Activated CD4-positive, alpha-beta memory T cell treated with anti-CD3 and anti-CD28 coated beads for 36 hours (primary cell): ENCODE data around the gene TUBA8. TPM values are rescaled to one million over a fixed set of nuclear protein-coding genes. Genes with fewer than 3 reads are reported as not detected.
"Not testable (repeated sequence)": the region's sequence is repeated elsewhere in the genome, so short reads cannot be mapped to it uniquely, and the experiment has no call there.

Experiments used
- CTCF ChIA-PET: fragments of 350-600 bp; sonication (Branson Sonifier 250); formaldehyde crosslinking; loops from one replicate; lab custom pipeline; 2021; ENCODE audit warnings: antibody characterized with exemption, inconsistent platforms; lab: Charles Lee
- POLR2A ChIA-PET: fragments of 350-600 bp; sonication (Branson Sonifier 250); formaldehyde crosslinking; loops from one replicate; lab custom pipeline; 2021; ENCODE audit warnings: antibody characterized with exemption; lab: Charles Lee
- DNase-seq: peaks from one replicate; pipeline ENCODE4 v3.0.0-alpha.2; 2020
- H3K27ac Mint-ChIP-seq: one replicate; pipeline ENCODE4 v1.8.0; 2021; ENCODE audit warnings: mixed read lengths
- H3K27me3 Mint-ChIP-seq: one replicate; pipeline ENCODE4 v1.8.0; 2021; ENCODE audit warnings: mixed read lengths
- H3K36me3 Mint-ChIP-seq: one replicate; pipeline ENCODE4 v1.8.0; 2021; ENCODE audit warnings: mixed read lengths
- H3K4me1 Mint-ChIP-seq: one replicate; pipeline ENCODE4 v1.8.0; 2021; ENCODE audit warnings: low read depth, mixed read lengths
- H3K4me3 Mint-ChIP-seq: one replicate; pipeline ENCODE4 v1.8.0; 2021; ENCODE audit warnings: mild to moderate bottlenecking, mixed read lengths
- H3K9me3 Mint-ChIP-seq: one replicate; pipeline ENCODE4 v1.8.0; 2021; ENCODE audit warnings: mixed read lengths
- intact Hi-C: fragments of 100-400 bp; cut with micrococcal nuclease; formaldehyde crosslinking; loops from one replicate; pipeline ENCODE4 v1.15.1; 2023
- total RNA-seq, 2 experiments: library from RNA; stranded (reverse); gene quantifications; one replicate each; pipeline ENCODE4 v1.2.3, GENCODE V29; 2021

TUBA8 gene
- total RNA-seq, 2 experiments from 2014 or later, result 3.3 to 4.3 TPM

DNA sequence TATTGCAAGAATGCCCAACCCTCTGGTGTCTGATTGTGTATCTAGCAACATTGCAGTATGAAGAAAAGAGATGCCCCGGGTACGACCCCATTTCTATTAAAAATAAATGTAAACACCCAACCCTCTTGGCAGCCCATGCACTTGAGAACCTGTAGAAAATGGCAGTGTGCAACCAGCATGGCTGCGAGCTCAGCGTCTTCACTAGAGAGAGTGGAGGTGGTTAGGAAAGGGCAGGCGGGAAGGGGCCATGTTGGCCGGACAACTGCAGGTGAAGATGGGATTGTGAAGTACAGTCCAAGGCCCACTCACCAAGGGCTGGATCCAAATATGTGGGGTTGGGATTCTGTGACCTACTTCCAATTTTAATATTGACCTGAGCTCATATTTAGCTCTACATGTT lies 16.9 kb upstream of the TUBA8 start:
- intact Hi-C loops, result no loop called here
- POLR2A ChIA-PET, result interaction anchor here (1.8 kb wide), 1 partner anchor 16 kb away, joined by 7 read pairs; the partner anchor contains the start of gene PEX26
- CTCF ChIA-PET, result interaction anchor here (0.8 kb wide), 1 partner anchor 21 kb away, joined by 3 read pairs; no protein-coding TSS in a partner anchor
- no peaks in the 10 kb centered on the region for H3K27me3 Mint-ChIP-seq
- DNase-seq, result no peak
- no peak overlapping the region for H3K4me3 Mint-ChIP-seq
- peaks cover 40% of the 10 kb centered on the region for H3K36me3 Mint-ChIP-seq
- peaks cover 42% of the 10 kb centered on the region for H3K4me1 Mint-ChIP-seq
- H3K27ac Mint-ChIP-seq, result no peak overlapping the region
- H3K9me3 Mint-ChIP-seq, result peaks cover 2% of the 10 kb centered on the region

DNA sequence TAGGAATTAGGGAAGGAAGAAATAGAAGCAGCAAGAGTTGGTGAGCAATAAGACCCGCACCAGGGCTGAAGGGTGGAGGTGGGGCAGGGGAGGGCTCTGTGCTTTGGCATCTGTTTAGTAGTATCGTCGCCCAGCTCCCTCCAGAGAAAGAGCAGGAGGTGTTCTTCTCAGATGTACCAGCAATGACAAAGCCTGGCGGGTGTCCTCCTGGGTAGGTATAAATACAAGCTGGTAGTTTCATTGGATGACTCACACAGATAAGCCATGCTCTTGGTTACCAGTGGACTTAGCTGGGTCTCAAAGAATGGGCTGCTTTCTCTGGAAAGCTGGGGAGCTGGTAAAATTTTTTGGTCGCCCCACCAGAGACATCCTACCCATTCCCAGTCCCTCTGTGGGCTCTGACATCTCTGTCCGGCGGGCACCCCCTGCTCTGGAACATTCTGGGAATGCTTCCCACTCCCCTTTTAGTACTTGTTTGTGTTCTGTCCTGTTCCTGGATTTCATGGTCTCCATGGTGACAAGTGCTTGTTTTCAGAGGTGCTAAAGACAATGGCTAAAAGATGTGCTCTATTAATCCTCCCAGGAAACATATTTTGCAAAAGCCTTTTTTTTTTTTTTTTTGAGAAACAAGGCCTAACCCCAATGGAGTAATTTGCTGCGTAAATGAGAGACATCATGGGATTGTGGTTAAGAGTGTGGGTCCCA lies 15.4 kb upstream of the TUBA8 start:
- intact Hi-C loops, result no loop called here
- no peak overlapping the region for H3K27ac Mint-ChIP-seq
- H3K4me1 Mint-ChIP-seq, result peaks cover 34% of the 10 kb centered on the region
- POLR2A ChIA-PET, result interaction anchor here (0.9 to 1.8 kb wide), 3 partner anchors 11 to 18 kb away, joined by 3 to 7 read pairs (median 5); partner anchors contain the start of gene PEX26
- CTCF ChIA-PET, result interaction anchor here (0.6 to 1.1 kb wide), 3 partner anchors 12 to 353 kb away, joined by 3 to 4 read pairs (median 3); partner anchors contain the start of gene PEX26
- H3K36me3 Mint-ChIP-seq, result peaks cover 40% of the 10 kb centered on the region
- peaks cover 2% of the 10 kb centered on the region for H3K9me3 Mint-ChIP-seq
- peak; percentile 38 for DNase-seq
- no peak overlapping the region for H3K4me3 Mint-ChIP-seq
- no peaks in the 10 kb centered on the region for H3K27me3 Mint-ChIP-seq

- H3K27ac Mint-ChIP-seq, result peak overlapping the region; percentile 16
- no peaks in the 10 kb centered on the region for H3K27me3 Mint-ChIP-seq
- ChIA-PET POLR2A (interaction anchor here (1.1 kb wide), 1 partner anchor 10 kb away, joined by 3 read pairs; no protein-coding TSS in a partner anchor), CTCF (no interaction called here)
- DNase-seq, result peak; percentile 56
- intact Hi-C loops, result loop anchor here (1.0 kb wide), 1 partner anchor 9 kb away; no protein-coding TSS in a partner anchor
- H3K4me1 Mint-ChIP-seq, result peaks cover 24% of the 10 kb centered on the region
- H3K9me3 Mint-ChIP-seq, result peaks cover 2% of the 10 kb centered on the region
- peaks cover 48% of the 10 kb centered on the region for H3K36me3 Mint-ChIP-seq
- H3K4me3 Mint-ChIP-seq, result no peak overlapping the region
These were observed 13.8 kb upstream of the TUBA8 start for GRCh38 chr22:18096823-18097222.

DNA sequence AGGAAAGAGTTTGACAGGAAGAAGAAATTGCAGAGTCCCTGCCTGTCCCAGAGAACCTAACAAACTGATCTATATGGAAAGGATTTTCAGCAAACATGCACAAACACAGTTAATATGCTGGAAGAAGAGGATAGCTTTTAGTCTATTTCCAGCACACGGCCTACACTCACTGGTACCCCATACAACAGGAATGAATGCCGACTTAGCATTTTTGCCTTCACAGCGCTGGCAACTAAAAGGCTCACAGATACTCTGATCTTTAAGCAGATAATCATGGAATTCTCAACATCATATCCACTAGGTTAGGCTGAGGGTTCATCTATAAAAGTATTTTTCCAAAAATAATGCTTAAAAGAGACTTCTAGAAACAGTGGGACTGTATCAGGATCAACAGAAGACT lies 9.8 kb upstream of the TUBA8 start:
- Mint-ChIP-seq H3K36me3 (peaks cover 57% of the 10 kb centered on the region), H3K4me3 (no peak overlapping the region), H3K27ac (no peak overlapping the region), H3K9me3 (peaks cover 16% of the 10 kb centered on the region), H3K4me1 (peaks cover 41% of the 10 kb centered on the region), H3K27me3 (no peaks in the 10 kb centered on the region)
- intact Hi-C loops, result no loop called here
- ChIA-PET CTCF (interaction anchor here (1.7 kb wide), 1 partner anchor 10 kb away, joined by 4 read pairs; the partner anchor contains the start of gene TUBA8), POLR2A (no interaction called here)
- no peak for DNase-seq

GRCh38 chr22:18101536-18101935 lies 9.1 kb upstream of the TUBA8 start:
- H3K4me3 Mint-ChIP-seq, result no peak overlapping the region
- H3K9me3 Mint-ChIP-seq, result peaks cover 21% of the 10 kb centered on the region
- H3K36me3 Mint-ChIP-seq, result peaks cover 57% of the 10 kb centered on the region
- no peak overlapping the region for H3K27ac Mint-ChIP-seq
- ChIA-PET CTCF (no interaction called here), POLR2A (no interaction called here)
- no peak for DNase-seq
- intact Hi-C loops, result no loop called here
- H3K27me3 Mint-ChIP-seq, result no peaks in the 10 kb centered on the region
- H3K4me1 Mint-ChIP-seq, result peaks cover 40% of the 10 kb centered on the region

- H3K36me3 Mint-ChIP-seq, result peaks cover 64% of the 10 kb centered on the region
- no peak overlapping the region for H3K4me3 Mint-ChIP-seq
- peaks cover 48% of the 10 kb centered on the region for H3K4me1 Mint-ChIP-seq
- H3K27me3 Mint-ChIP-seq, result peaks cover 6% of the 10 kb centered on the region
- peaks cover 38% of the 10 kb centered on the region for H3K9me3 Mint-ChIP-seq
- CTCF ChIA-PET, result interaction anchor here (1.3 kb wide), 1 partner anchor 27 kb away, joined by 5 read pairs; no protein-coding TSS in a partner anchor
- POLR2A ChIA-PET, result interaction anchor here (0.6 kb wide), 1 partner anchor 868 kb away, joined by 3 read pairs; no protein-coding TSS in a partner anchor
- intact Hi-C loops, result no loop called here
- DNase-seq, result peak; percentile 43
- peak overlapping the region; percentile 63 for H3K27ac Mint-ChIP-seq
These were observed 6.9 kb upstream of the TUBA8 start for GRCh38 chr22:18103527-18104269.

DNA sequence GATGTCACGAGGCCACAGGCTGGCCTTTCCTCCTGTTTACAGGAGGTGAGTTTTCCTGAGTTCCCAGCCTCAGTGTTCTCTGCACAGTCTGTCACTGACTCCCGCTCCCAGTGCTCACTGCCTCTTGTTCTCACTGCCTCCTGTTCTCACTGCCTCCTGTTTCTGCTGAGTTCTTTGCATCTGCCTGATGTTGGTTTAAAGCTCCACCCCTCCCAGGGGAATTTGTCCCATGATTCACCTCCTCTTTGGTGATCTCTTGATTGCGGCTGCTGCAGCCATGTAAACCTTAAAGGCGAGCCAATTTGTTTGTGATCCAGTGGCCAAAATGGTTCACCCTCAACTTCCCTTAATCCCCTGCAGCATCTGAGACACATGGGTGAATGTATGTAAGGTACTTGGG lies 6.0 kb upstream of the TUBA8 start:
- POLR2A ChIA-PET, result no interaction called here
- peaks cover 51% of the 10 kb centered on the region for H3K4me1 Mint-ChIP-seq

GRCh38 chr22:18105981-18106380 lies 4.6 kb upstream of the TUBA8 start:
- CTCF ChIA-PET, result interaction anchor here (0.7 to 1.5 kb wide), 5 partner anchors 9 to 299 kb away, joined by 3 to 5 read pairs (median 3); partner anchors contain the start of gene PEX26
- POLR2A ChIA-PET, result interaction anchor here (0.7 to 2.0 kb wide), 7 partner anchors 9 to 218 kb away, joined by 3 to 12 read pairs (median 5); partner anchors contain the start of gene PEX26
- H3K27ac Mint-ChIP-seq, result peak overlapping the region; percentile 82
- DNase-seq, result peak; percentile 63
- intact Hi-C loops, result loop anchor here (1.0 to 5.0 kb wide), 4 partner anchors 10 to 339 kb away; partner anchors contain the start of genes PEX26 and USP18
- H3K9me3 Mint-ChIP-seq, result peaks cover 38% of the 10 kb centered on the region
- H3K4me3 Mint-ChIP-seq, result peak overlapping the region; percentile 12
- peaks cover 52% of the 10 kb centered on the region for H3K36me3 Mint-ChIP-seq
- peaks cover 62% of the 10 kb centered on the region for H3K4me1 Mint-ChIP-seq
- H3K27me3 Mint-ChIP-seq, result peaks cover 17% of the 10 kb centered on the region

More for the DNA sequence above, 6.0 kb upstream of the TUBA8 start:
- CTCF ChIA-PET, result interaction anchor here (1.3 kb wide), 1 partner anchor 28 kb away, joined by 5 read pairs; no protein-coding TSS in a partner anchor
- intact Hi-C loops, result no loop called here
- Mint-ChIP-seq H3K4me3 (no peak overlapping the region), H3K27ac (no peak overlapping the region), H3K9me3 (peaks cover 38% of the 10 kb centered on the region), H3K27me3 (peaks cover 10% of the 10 kb centered on the region), H3K36me3 (peaks cover 59% of the 10 kb centered on the region)
- DNase-seq, result no peak

GRCh38 chr22:18106550-18107341 lies 3.9 kb upstream of the TUBA8 start:
- Mint-ChIP-seq H3K36me3 (peaks cover 44% of the 10 kb centered on the region), H3K27me3 (peaks cover 20% of the 10 kb centered on the region), H3K27ac (peak overlapping the region; percentile 82), H3K4me1 (peaks cover 61% of the 10 kb centered on the region), H3K9me3 (peaks cover 38% of the 10 kb centered on the region)
- ChIA-PET CTCF (interaction anchor here (0.7 to 1.5 kb wide), 7 partner anchors 9 to 300 kb away, joined by 3 to 5 read pairs (median 3); partner anchors contain the start of gene PEX26), POLR2A (interaction anchor here (0.9 to 2.0 kb wide), 7 partner anchors 9 to 43 kb away, joined by 3 to 12 read pairs (median 5); partner anchors contain the start of genes PEX26 and USP18)
- peak; percentile 77 for DNase-seq
- intact Hi-C loops, result loop anchor here (1.0 to 5.0 kb wide), 4 partner anchors 10 to 339 kb away; partner anchors contain the start of genes PEX26 and USP18
- H3K4me3 Mint-ChIP-seq, result not testable (repeated sequence)

DNA sequence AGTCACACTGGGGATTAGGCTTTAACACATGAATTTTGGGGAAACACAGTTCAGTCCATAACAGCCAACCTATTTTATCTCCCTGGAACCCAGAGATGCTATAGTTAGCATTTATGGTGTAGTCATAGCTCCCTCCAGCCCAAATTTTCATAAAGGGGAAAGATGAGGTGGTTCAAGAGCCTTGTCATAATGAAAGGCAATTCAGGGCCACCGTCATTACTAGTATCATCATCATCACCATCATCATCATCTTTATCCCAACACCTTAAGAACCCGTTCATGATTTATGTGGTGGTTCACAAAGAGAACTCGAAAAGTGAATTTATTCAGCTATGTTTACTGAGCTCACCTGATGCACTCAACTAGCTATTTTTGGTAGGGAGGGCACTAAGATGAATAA lies 2.4 kb upstream of the TUBA8 start:
- H3K4me1 Mint-ChIP-seq, result peaks cover 55% of the 10 kb centered on the region
- ChIA-PET CTCF (interaction anchor here (1.0 kb wide), 1 partner anchor 32 kb away, joined by 5 read pairs; no protein-coding TSS in a partner anchor), POLR2A (interaction anchor here (0.6 to 1.9 kb wide), 2 partner anchors 41 to 402 kb away, joined by 3 to 5 read pairs; partner anchors contain the start of gene USP18)
- H3K9me3 Mint-ChIP-seq, result peaks cover 38% of the 10 kb centered on the region
- peaks cover 35% of the 10 kb centered on the region for H3K36me3 Mint-ChIP-seq
- H3K27me3 Mint-ChIP-seq, result peaks cover 22% of the 10 kb centered on the region
- DNase-seq, result no peak
- intact Hi-C loops, result loop anchor here (5.0 kb wide), 1 partner anchor 341 kb away; no protein-coding TSS in a partner anchor
- peak overlapping the region; percentile 28 for H3K27ac Mint-ChIP-seq
- no peak overlapping the region for H3K4me3 Mint-ChIP-seq
